ENCODE data around the gene RAMP3. TPM values are rescaled to one million over a fixed set of nuclear protein-coding genes. Genes with fewer than 3 reads are reported as not detected.

Gene RAMP3
- polyA plus RNA-seq, 1 donor (not counting 4 experiments of a cell fraction or from before 2014, with no cell fraction given), result not detected

DNA sequence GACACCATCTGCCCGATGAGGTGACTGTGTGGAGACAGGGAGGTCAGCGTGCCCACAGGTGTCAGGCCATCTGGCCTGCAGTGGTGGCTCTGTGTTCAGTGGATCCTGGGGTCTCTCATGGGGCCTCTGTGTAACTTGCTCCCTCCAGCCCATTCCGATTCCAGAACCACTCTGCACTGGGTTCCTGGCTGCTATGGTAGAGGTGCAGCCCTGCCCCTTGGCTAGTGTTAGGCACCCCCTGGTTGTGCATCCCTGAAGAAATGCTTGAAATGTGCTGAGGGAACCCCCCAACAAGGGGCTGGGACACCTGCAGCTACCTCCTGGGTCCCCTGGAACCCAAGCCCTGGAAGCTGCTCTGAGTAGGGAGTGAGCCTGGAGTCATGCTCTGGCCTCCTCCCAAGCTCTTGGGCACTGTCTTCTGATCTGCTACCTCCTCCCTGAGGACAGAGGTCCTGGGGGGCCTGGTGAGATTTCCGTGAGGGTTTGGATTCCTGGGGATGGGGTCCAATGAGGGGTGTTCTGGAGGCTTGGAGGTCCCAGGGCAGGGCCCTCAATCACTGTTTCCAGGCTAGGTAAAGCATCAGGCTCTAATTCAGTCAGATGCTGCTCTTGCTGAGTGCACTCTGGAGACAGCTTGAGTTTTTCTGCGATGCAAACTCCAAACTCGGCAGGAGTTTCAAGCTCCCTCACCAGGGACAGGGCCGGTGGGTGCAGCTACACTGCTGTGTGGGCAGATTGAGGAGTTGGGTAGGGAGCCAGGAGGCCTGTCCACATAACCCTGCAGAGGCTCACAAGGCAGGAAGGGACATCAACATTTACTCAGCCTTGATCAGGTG lies 27.7 kb downstream of the RAMP3 start:
- H3K4me3 ChIP-seq (ENCODE audit: control insufficient read depth in 2 of 3, extremely low read depth in 1 of 3, insufficient read depth in 2 of 3, low read depth in 1 of 3, low read length in 3 of 3), result no peak overlapping the region
- H3K9ac ChIP-seq (ENCODE audit: control insufficient read depth, extremely low read depth, insufficient read depth, low read length), result no peak overlapping the region
- H3K4me2 ChIP-seq (ENCODE audit: control insufficient read depth, extremely low read depth, insufficient read depth, low read depth, low read length), result no peak overlapping the region
- no peaks in the 10 kb centered on the region for H3K9me1 ChIP-seq (ENCODE audit: control insufficient read depth, extremely low read depth, insufficient read depth, low read length)
- DNase-seq (ENCODE audit: low read depth, low spot score), result no peak
- FAIRE-seq, result no peak
- no peaks in the 10 kb centered on the region for H3K36me3 ChIP-seq (ENCODE audit: control insufficient read depth in 2 of 2, extremely low read depth in 1 of 2, insufficient read depth in 2 of 2, low read length in 2 of 2)
- no peak overlapping the region for H3K27ac ChIP-seq (ENCODE audit: control insufficient read depth, insufficient read depth, low read length)
- no peak overlapping the region for H2AFZ ChIP-seq (ENCODE audit: control insufficient read depth, low read length)
- H3K79me2 ChIP-seq (ENCODE audit: control insufficient read depth, insufficient read depth, low read length), result no peaks in the 10 kb centered on the region
- TF ChIP-seq EZH2 (IDR thresholded peaks at IDR 0.05; ENCODE audit: low read length), result no peak
- no peak for TF ChIP-seq CTCF (optimal IDR thresholded peaks at IDR 0.05 in 1 of 3, IDR thresholded peaks at IDR 0.05 in 1 of 3, conservative IDR thresholded peaks at IDR 0.05 in 1 of 3; ENCODE audit: extremely low read depth in 1 of 3, insufficient read depth in 2 of 3, low read length in 3 of 3)
- dilution Hi-C loops (cut with MboI; ENCODE audit: extremely low pct_ligation_motif_present, low sequenced_read_pairs), result no loop called here
- peaks cover 10% of the 10 kb centered on the region for H3K27me3 ChIP-seq (ENCODE audit: control insufficient read depth, extremely low read depth, insufficient read depth, low read length)
- no peaks in the 10 kb centered on the region for H3K9me3 ChIP-seq (ENCODE audit: control insufficient read depth, low read depth, low read length)
- no peaks in the 10 kb centered on the region for H3K4me1 ChIP-seq (ENCODE audit: control insufficient read depth, extremely low read depth, insufficient read depth, low read length)
- peaks cover 2% of the 10 kb centered on the region for H4K20me1 ChIP-seq (ENCODE audit: control insufficient read depth, extremely low read depth, insufficient read depth, low read length)

- Histone ChIP-seq H3K27me3 (ENCODE audit: control insufficient read depth, extremely low read depth, insufficient read depth, low read length) (peaks cover 5% of the 10 kb centered on the region), H3K9me1 (ENCODE audit: control insufficient read depth, extremely low read depth, insufficient read depth, low read length) (no peaks in the 10 kb centered on the region)
These were observed 28.3 kb downstream of the RAMP3 start for GRCh38 chr7:45185864-45186250.

More at GRCh38 chr7:45185864-45186250, 28.3 kb downstream of the RAMP3 start:
- Histone ChIP-seq H3K4me1 (ENCODE audit: control insufficient read depth, extremely low read depth, insufficient read depth, low read length) (no peaks in the 10 kb centered on the region), H3K36me3 (ENCODE audit: control insufficient read depth in 2 of 2, extremely low read depth in 1 of 2, insufficient read depth in 2 of 2, low read length in 2 of 2) (no peaks in the 10 kb centered on the region), H4K20me1 (ENCODE audit: control insufficient read depth, extremely low read depth, insufficient read depth, low read length) (peaks cover 2% of the 10 kb centered on the region), H3K4me2 (ENCODE audit: control insufficient read depth, extremely low read depth, insufficient read depth, low read depth, low read length) (no peak overlapping the region), H3K9ac (ENCODE audit: control insufficient read depth, extremely low read depth, insufficient read depth, low read length) (no peak overlapping the region), H3K9me3 (ENCODE audit: control insufficient read depth, low read depth, low read length) (no peaks in the 10 kb centered on the region), H2AFZ (ENCODE audit: control insufficient read depth, low read length) (no peak overlapping the region), H3K4me3 (ENCODE audit: control insufficient read depth in 2 of 3, extremely low read depth in 1 of 3, insufficient read depth in 2 of 3, low read depth in 1 of 3, low read length in 3 of 3) (no peak overlapping the region), H3K79me2 (ENCODE audit: control insufficient read depth, insufficient read depth, low read length) (no peaks in the 10 kb centered on the region), H3K27ac (ENCODE audit: control insufficient read depth, insufficient read depth, low read length) (no peak overlapping the region)
- dilution Hi-C loops (cut with MboI; ENCODE audit: extremely low pct_ligation_motif_present, low sequenced_read_pairs), result no loop called here
- FAIRE-seq (no peak), DNase-seq (ENCODE audit: low read depth, low spot score) (no peak)
- no peak for TF ChIP-seq EZH2 (IDR thresholded peaks at IDR 0.05; ENCODE audit: low read length)
- TF ChIP-seq CTCF (optimal IDR thresholded peaks at IDR 0.05 in 1 of 3, IDR thresholded peaks at IDR 0.05 in 1 of 3, conservative IDR thresholded peaks at IDR 0.05 in 1 of 3; ENCODE audit: extremely low read depth in 1 of 3, insufficient read depth in 2 of 3, low read length in 3 of 3), result no peak

Measured in keratinocyte (primary cell).